GM12801 (cell line): ENCODE data around the gene SPTBN1.

ENCODE experiments used
- TF ChIP-seq, protein P1 (sequence below): IDR thresholded peaks from one replicate; pipeline ENCODE4 v1.5.1; 2011; ENCODE audit warnings: control low read depth; ENCODE audit not compliant: insufficient read length; ENCODE audit errors: extremely low read depth

Gene SPTBN1

DNA sequence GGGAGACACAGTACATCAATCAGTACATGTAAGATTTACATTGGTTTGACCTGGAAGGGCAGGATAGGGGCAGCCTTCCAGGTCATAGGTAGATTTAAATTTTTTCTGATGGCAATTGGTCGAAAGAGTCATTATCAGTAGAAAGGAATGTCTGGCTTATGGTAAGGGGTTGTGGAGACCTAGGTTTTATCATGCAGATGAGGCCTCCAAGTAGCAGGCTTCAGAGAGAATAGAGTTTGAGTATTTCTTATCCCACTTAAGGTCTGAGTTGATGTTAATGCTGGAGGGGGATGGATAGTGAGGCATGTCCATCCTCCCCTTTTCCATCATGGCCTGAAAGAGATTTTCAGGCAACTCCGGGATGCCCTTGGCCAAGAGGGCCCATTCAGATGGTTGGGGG, 60.7 kb downstream of the SPTBN1 start:
- TF ChIP-seq, protein P1, sequence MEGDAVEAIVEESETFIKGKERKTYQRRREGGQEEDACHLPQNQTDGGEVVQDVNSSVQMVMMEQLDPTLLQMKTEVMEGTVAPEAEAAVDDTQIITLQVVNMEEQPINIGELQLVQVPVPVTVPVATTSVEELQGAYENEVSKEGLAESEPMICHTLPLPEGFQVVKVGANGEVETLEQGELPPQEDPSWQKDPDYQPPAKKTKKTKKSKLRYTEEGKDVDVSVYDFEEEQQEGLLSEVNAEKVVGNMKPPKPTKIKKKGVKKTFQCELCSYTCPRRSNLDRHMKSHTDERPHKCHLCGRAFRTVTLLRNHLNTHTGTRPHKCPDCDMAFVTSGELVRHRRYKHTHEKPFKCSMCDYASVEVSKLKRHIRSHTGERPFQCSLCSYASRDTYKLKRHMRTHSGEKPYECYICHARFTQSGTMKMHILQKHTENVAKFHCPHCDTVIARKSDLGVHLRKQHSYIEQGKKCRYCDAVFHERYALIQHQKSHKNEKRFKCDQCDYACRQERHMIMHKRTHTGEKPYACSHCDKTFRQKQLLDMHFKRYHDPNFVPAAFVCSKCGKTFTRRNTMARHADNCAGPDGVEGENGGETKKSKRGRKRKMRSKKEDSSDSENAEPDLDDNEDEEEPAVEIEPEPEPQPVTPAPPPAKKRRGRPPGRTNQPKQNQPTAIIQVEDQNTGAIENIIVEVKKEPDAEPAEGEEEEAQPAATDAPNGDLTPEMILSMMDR = no peak

DNA sequence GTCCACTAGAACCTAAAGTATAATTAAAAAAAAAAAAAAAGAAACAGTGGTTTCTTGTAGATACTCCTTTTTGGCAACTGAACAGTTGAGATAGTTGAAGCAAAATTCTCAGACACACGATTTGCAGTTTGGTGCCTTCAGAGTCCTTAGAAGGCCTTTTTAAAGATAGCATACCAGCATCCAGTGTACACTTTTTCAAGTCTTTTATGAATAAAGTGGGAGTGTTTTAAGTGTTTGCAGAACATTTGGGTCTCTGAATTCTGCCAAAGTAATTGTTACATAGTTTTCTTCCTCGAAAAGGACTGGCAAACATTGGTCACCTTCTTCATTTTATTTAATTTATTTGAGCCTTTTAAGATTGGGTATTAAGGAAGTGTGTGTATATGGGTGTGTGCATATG, 62.3 kb downstream of the SPTBN1 start:
- TF ChIP-seq, protein P1 = no peak

DNA sequence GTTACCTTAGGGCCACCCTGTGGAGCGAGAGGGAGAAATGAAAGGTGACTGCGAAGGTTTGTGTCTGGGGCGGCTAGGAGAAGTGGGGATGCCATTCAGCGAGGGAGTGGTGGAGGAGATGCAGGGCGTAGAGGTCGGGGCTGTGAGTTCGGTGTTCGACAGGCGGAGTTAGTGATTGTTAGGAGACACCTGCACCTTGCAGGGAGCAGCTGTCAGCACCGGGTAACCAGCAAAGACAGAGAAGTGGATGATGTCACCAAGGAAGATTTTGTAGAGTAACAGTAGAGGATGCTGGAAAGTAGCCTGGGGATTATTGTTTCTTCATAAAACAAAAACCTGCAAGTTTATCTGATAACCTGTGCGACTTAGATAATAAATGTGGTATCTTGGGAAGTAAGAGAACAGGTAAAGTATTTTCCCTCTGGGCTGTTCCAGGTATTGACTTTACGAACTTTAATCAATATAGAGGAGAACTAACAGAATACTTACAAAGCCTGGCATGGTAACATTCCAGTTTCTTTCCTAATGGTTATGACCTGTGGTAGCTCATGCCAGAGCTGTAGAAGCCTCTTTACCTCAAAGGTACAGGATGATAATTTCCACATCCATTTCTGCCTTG, 63.8 kb downstream of the SPTBN1 start:
- TF ChIP-seq, protein P1 = no peak

DNA sequence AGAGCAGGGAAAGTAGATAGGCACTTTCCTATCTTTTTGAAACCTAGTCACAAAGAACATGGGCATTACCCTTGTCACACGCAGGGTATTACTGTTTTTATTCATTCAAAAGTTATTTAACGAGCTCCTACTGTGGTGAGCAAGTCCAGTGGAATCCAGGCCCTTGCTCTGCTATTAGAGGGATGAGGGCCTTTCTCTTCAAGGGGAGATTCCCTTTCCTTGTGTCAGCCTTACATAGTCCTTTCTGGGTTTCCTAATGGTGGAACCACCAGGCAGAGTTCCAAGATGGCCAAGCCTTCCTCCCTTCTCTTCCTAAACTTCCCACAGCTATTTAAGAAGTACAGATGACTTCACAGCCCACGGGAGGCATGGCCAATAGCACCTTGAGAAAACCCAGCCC, 64.6 kb downstream of the SPTBN1 start:
- TF ChIP-seq, protein P1 = no peak

DNA sequence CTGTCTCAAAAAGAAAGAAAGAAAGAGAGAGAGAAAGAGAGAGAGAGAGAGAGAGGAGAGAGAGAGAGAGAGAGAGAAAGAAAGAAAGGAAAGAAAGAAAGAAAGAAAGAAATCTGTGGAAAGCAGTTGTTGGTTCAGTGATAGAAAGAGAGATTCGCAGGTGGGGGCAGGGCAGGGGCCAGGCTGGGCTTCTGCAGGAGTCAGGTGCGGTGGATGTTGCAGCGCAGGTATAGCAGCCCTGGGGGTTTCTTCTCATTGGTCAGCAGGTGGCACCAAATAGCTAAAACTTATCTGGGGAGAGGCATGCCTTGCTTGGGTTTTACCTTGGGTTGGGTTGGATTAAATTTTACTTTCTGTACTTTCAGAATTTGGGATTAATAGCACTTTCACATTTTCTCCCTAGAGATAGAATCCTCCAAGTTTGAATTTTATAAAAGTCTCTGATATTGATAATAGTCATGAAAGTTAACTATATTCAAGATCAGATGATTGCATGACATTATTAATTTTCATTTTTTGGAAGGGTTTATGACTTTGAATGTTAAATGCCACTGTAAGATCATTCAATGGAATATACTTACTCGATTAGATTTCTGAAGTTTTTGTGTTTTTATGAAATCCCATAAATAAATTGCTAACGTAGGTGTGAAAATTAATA, 66.6 kb downstream of the SPTBN1 start:
- TF ChIP-seq, protein P1 = no peak

DNA sequence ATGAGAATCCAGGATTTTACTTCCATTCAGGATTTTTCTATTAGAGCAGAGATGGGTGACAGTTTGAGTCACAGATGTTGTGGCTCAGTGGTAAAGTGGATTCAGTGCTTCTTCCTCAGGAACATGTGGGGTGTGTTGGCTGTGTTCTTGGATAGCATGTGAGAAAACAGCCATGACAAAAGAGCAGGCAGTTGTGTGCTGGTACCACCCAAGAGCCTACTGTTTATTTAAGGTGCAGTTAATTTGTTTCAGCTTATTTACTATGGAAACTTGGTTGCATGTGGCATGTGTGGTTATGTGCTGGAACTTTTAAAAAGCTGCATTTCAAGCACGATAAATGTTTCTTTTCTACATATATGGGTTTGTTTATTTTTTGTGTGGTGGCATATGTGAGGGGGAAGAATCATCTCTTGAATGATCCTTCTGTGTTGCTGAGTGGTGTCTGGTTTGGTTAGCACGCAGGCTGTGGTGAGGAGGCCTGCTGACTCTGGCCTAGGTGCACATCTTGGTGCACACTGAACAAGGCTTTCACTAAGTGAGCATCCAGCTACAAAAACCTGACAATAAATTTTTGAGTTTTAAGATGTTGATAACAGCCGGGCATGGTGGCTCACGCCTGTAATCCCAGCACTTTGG, 67.3 kb downstream of the SPTBN1 start:
- TF ChIP-seq, protein P1 = no peak

DNA sequence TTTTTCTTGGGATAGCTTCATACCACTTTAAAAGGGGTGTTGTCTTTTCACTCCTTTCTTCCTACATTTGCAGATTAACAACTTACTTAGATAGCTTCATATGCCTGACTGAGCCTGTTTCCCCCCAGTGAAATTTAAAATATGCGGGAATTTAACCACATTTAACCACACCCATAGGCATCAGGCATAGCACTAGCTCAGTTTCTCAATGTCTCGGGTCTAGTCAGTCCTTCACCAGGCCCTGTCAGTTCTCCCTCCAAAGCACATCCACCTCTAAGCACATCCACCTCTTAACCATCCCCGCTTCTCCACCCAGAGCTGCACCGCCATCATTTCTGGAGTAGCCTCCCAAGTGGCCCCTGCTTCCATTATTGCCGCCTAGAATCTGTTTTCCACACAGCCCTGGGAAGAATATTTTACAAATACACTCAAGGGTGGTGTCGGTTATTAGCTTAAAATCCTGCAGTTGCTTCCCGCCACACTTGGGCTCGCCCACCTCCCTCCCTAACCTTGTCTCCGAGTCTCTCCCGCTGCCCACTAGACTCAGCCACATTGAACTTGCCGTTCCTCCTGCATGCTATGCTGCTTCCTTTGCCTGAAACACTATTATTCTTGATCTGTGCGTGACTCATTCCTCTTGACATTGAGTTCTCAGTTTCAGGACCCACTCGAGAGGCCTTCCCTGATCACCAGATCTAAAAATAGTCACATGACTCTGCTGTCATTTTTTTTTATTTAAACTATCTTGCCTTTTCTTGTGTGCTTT, 68.3 kb downstream of the SPTBN1 start:
- TF ChIP-seq, protein P1 = no peak
